ENCODE measurements around the gene EXOC6B. TPM values are rescaled to one million over a fixed set of nuclear protein-coding genes. Genes with fewer than 3 reads are reported as not detected.

Gene EXOC6B
- total RNA-seq, 6 experiments from 2014 or later: 7.8 to 15.1 (median 9.1) TPM

DNA sequence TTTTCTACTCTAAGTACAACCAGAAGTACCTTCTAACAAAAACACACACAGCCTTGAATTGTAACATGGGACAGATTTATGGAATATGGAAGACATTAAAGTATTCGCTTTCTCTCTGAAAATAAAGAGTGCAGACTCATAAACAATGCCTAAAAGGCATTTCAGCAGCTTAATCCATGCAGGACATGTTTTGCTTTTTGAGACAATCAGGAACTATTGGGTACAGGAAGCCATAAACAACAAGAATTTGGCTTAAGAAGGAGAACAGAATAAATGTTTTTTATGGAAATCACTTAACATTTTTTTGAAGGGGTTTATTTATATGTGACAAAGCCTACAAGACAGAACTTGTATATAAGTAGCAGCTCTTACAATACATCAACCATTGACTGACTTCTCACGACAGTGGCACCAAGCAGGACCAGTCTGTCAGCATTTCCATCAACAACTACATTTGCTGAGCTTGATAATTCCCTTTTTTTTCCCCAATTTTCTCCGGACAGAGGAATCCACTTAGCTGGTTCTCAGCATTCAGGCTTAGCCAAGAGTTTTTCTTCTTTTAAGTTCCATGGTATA lies 140.1 kb downstream of the EXOC6B start:
- intact Hi-C loops (cut with DNase I): no loop called here
- TF ChIP-seq CTCF (IDR thresholded peaks at IDR 0.05) (no peak), POLR2A (IDR thresholded peaks at IDR 0.05) (no peak)

GRCh38 chr2:72682061-72682460 lies 143.8 kb downstream of the EXOC6B start:
- no peak for TF ChIP-seq CTCF (IDR thresholded peaks at IDR 0.05)
- no peak for TF ChIP-seq POLR2A (IDR thresholded peaks at IDR 0.05)
- H3K4me1 ChIP-seq: no peaks in the 10 kb centered on the region
- intact Hi-C loops (cut with DNase I): no loop called here
- no peak overlapping the region for H3K4me3 ChIP-seq
- H3K27ac ChIP-seq: no peak overlapping the region
- DNase-seq: no peak
- no peaks in the 10 kb centered on the region for H3K27me3 ChIP-seq
- no peaks in the 10 kb centered on the region for H3K9me3 ChIP-seq
- no peak for ATAC-seq
- H3K36me3 ChIP-seq: no peaks in the 10 kb centered on the region

More for the DNA sequence above, 140.1 kb downstream of the EXOC6B start:
- DNase-seq (no peak), ATAC-seq (no peak)
- Histone ChIP-seq H3K4me3 (no peak overlapping the region), H3K27ac (no peak overlapping the region), H3K9me3 (no peaks in the 10 kb centered on the region), H3K4me1 (no peaks in the 10 kb centered on the region), H3K36me3 (no peaks in the 10 kb centered on the region), H3K27me3 (no peaks in the 10 kb centered on the region)
- WGBS (ENCODE audit: insufficient coverage, low coverage, low lambda C conversion rate, missing lambda C conversion rate): 86% methylated on average over 3 of the region's 3 CpGs

GRCh38 chr2:72681016-72681995 lies 144.5 kb downstream of the EXOC6B start:
- H3K4me1 ChIP-seq: no peaks in the 10 kb centered on the region
- TF ChIP-seq POLR2A (IDR thresholded peaks at IDR 0.05) (no peak), CTCF (IDR thresholded peaks at IDR 0.05) (no peak)
- no peak for ATAC-seq

DNA sequence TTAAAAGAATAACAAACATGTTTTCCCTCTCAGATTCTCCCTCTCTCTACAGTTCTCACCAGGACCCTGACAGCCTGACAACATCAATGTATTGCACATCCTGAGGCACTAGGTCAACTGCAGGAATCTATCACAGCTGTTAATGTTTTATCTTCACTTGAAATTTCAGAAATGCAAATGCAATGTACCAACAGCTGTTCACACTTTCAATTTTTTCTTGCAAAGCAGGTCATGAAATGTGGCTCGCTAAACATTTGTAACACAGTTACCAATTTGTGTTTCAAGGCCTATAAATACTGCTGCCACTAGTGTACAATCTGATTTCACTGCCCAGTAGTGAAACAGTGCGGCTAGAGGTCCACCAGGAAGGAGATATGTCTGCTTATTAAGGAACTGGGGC lies 147.8 kb downstream of the EXOC6B start:
- Histone ChIP-seq H3K9me3 (no peaks in the 10 kb centered on the region), H3K27ac (no peak overlapping the region), H3K36me3 (no peaks in the 10 kb centered on the region), H3K27me3 (no peaks in the 10 kb centered on the region), H3K4me1 (no peaks in the 10 kb centered on the region), H3K4me3 (no peak overlapping the region)
- intact Hi-C loops (cut with DNase I): no loop called here
- TF ChIP-seq CTCF (IDR thresholded peaks at IDR 0.05) (no peak), POLR2A (IDR thresholded peaks at IDR 0.05) (no peak)
- DNase-seq (no peak), ATAC-seq (no peak)
- 29% methylated on average over 1 of the region's 2 CpGs for WGBS (ENCODE audit: insufficient coverage, low coverage, low lambda C conversion rate, missing lambda C conversion rate)

More at GRCh38 chr2:72681016-72681995, 144.5 kb downstream of the EXOC6B start:
- no peak overlapping the region for H3K27ac ChIP-seq
- H3K4me3 ChIP-seq: no peak overlapping the region
- 71% methylated on average over 3 of the region's 3 CpGs for WGBS (ENCODE audit: insufficient coverage, low coverage, low lambda C conversion rate, missing lambda C conversion rate)
- DNase-seq: no peak
- no peaks in the 10 kb centered on the region for H3K36me3 ChIP-seq
- no peaks in the 10 kb centered on the region for H3K27me3 ChIP-seq
- H3K9me3 ChIP-seq: no peaks in the 10 kb centered on the region
- intact Hi-C loops (cut with DNase I): no loop called here
